T1000 (cell line): ENCODE results near the gene KCNK5.

Experiments used
- DNase-seq: peaks from one replicate; lab custom pipeline; 2025; ENCODE audit warnings: mixed read lengths; lab: John Stamatoyannopoulos, UW

Gene KCNK5

DNA sequence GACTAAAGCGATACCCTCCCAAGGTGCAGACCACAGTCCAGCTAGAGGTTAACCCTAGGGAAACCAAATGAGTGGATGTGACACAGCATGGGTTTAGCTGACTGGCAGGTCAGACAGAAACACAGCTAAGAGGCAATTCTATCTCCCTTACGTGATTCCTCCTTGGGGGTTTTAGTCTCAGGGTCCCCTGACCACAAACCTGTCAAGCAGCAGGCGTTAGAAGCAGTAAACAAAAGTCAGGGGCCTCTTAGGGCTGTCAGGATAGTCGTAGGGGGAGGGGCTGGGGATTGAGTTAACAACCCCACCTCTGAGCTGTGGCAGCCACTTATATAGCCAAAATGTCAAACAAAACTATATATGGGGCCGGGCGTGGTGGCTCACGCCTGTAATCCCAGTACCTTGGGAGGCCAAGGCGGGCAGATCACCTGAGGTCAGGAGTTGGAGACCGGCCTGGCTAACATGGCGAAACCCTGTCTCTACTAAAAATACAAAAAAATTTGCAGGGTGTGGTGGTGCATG is 13.6 kb downstream of the KCNK5 start:
- DNase-seq = no peak

DNA sequence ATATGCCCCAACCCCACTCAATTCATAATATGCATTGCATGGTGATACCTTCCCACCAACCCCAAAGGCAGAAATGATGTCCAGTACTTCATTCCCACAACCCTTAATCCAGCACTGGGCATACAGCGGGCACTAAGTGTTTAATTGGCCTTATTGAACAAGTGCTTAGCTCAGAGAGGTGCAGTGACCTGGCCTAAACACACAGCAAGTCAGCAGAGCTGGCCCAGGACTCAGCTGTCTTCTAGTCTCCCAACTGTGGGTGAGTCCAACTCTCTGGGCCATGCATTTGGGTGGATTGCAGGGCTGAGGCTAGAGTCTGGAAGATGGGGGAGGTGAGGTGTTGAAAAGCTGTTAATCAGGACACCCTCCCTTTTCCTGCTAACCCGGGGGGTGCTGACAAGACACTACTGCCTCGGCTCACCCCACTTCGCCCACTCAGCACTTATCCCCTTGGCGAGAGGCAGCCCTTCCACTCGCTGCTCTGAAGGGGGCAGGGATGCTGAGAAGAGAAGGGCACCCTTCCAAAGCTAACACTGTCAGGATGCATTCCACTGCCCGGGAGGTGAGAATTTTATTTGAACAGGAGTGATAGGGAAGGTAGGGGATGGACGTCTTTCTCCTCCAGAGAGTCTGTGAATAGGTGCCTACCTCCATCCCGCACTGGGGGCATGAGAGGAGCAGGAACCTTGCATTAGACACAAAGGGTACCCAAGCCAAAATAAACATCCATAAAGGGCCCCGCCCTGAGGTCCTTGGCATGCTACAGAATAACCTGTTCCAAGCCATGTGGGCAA is 14.2 kb downstream of the KCNK5 start:
- no peak for DNase-seq

DNA sequence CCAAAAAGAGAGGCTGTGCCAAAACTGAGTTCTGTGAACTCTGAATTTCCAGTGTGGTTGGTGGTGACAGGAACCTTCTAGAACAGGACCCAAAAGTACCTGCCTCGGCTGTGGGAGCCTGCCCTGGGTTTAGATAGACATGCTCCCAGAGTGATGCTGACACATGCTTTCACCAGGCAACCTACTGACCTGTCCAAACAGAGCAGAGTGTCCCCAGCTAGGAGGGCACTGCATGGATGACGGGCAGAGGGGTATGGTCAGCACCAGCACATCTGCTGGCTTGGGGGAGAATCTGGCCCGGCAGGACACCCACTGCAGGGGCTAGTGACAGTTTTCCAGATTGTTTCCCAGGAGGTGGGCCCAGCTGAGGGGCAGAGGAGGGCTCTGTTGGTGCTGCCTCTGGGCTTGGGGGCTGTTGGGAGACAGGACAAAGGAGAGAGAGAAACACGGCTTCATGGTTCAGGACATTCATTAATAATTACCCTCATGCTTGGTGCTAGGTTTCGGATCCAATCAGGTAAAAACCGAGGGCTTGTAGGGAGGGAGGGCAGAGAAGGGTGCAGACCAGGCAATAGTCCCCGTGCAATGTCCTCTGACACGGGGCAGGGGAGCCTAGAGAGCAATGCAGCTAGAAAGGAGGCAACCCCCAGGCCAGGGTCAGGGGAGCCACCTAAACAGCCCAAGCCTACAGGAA is 15.0 kb downstream of the KCNK5 start:
- no peak for DNase-seq

- no peak for DNase-seq
These were observed 15.9 kb downstream of the KCNK5 start for GRCh38 chr6:39213195-39213920.

GRCh38 chr6:39211183-39211582 is 18.1 kb downstream of the KCNK5 start:
- DNase-seq = no peak

DNA sequence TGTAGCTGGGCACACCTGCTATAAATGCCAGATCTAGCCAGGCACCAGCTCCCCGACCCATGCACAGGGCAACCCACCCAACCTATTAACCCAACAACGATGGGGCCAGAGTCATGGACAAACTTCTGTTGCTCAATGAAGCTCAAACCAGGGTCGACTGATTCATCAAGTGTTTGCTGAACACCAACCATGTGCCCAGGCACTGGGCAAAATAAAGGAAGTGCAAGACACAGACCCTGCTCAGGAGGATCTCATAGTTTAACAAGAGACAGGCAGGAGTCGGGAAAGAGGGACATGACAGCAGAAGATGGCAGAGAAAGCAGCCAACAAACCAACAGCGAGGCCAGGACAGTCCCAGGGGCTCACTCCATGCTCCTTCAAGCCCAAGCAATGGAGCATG is 18.8 kb downstream of the KCNK5 start:
- DNase-seq = no peak

DNA sequence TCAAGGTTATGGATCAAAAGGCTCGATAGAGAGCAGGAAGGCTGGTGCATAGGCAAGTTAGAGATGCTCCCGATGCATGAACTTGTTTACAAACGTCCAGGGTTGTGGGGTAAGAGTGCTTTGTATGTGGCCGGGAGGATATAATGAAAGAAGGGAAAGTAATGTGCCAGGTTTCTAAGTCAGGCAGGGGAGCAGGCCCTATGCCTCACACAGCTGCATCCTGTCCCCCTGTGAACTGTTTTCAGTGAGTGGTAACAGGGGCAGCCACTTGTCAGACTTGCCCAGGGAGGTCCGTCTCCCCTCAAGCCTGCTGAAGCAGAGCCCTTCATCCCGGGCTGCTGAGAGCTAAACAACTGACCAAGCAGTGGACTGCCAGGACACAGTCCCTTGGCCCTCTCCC is 19.4 kb downstream of the KCNK5 start:
- DNase-seq = no peak

GRCh38 chr6:39209360-39209811 is 19.9 kb downstream of the KCNK5 start:
- no peak for DNase-seq

- no peak for DNase-seq
These were observed 21.0 kb downstream of the KCNK5 start for GRCh38 chr6:39208223-39208739.

DNA sequence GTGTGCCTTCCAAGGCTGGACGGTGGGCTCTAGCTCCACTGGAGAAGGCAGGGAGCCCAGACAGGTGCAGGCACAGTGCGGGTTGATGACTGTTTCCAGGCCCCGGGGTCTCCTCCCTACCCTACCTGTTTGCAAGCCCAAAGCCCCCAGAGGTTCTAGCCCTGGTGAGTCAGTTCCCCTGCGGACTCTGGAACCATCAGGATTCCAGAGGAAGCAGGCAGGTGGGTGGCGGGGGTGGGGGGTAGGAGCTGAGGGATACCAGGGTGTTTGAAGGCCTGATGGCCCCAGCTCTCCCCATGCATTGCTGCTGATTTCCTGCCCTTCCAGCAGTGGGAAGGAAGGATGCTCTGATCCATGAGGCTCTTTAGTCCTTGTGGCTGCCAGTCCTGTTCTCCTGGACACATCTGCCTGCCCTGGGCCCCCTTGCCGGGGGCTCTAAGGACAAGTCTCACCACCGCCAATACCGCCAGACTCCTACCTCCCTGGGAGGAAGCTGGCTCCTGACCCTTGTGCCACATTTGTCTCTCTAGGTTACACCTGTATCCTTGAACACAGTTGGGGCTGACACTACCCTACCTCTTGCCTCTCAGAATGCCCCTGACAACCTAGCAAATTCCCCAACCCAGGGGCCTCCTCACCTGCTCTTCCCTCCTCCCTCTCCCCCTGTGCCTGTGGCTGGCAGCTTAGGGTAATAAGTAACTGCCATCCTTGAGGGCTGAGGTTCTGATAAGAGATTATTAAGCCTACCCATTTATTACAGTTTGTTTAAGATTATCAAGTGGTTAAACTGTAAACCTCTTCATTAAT is 21.7 kb downstream of the KCNK5 start:
- DNase-seq = no peak

DNA sequence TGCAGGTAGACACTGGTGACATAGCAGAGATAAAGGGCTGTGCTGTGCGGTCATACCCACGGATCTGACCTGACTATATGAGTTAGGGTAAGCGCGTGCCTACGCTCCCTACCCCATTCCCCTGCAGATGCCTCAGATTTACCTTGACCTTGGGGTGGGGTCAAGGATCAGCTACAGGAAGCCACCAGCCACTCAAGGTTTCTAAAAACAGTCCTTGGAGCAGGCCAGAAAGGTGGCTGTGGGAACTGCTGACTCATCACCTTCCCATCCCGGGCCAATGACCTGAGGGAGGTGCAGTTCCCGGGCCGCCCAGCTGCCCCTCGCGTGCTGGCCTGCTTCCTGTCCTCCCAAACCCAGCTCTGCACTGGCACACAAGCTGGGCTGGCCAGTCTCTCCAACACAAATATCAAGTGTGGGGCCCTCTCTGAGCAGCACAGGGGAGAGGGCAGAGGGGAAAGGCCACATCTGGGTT is 23.0 kb downstream of the KCNK5 start:
- no peak for DNase-seq

DNA sequence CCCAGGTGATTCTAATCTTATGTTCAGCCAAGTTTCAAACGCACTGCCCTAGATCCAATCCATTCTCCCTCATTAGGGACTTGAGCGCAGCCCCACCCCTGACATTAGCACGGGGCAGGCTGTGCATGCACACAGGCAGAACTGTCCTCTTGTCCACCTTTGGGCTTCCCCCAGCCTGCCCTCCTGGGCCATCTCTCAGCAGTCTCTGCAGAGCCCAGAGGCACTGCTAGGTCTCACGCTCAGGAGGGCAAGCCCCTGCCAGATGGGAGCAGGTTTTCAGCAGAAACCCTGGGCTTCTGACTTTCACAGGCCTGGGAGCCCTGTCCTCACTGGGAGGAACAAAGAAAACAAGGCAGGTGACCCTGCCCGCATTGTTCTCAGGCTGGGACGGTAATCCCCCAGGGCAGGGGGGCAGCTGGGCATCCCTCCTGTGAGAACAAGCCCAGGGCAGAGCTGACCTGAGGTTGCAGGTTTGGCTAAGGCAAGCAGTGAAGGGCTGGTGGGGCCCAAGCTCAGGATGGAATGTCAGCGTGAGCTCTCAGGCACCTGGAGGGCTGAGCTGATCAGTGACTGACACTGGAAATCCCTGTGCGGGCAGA is 24.5 kb downstream of the KCNK5 start:
- no peak for DNase-seq

GRCh38 chr6:39204160-39204495 is 25.1 kb downstream of the KCNK5 start:
- no peak for DNase-seq

DNA sequence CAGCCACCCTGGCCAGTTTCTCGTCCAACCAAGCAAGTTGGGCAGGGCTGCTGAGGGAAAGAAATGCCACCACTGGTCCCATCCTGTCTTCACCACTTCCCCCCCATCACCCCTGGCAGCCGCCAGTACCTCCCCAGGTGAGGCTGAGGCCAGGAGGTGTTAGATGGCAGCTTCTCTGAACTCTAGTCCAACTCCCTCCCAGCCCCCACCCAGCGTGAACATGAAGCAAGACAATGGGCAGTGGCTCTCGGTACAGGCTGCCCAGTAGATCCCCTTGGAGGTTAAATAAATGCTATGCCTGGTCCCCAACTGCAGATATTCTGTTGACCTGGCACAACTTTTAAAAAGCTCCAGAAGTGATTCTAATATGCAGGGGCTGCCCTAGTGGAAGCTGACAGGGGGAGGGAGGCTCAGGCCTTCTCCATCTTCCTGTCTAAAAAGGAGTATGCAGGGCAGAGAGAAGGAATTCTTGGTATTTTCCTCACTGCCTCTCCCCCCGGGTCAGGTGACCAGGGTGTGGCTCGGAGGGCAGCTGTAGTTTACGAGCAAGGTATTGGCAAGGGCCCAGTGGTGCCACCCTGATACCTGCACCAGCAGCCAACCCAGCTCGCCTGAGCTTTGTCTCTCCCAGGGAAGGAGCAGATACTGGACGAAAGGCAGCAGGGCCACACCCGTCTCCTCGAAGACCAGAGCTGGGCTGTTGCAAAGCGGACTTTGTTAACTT is 25.7 kb downstream of the KCNK5 start:
- DNase-seq = no peak

DNA sequence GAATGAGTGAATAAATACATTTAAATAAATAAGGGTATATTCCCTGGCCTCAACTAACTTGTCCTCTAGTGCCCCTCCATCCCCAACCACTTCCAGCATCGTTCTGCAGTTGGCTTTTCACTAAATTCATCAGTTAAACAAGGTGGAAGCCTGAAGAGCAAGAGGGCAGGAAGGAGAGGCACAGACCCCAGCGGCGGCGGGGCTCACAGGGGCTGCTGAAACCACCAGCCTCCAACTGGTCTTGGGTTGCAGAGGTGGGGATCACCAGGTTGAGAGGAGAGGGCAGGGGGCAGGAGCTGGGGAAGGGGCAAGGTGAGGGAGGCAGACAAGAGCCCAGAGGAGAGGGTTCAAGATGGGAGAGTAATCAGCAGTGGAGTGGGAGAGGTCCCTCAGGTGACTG is 27.1 kb downstream of the KCNK5 start:
- no peak for DNase-seq

DNA sequence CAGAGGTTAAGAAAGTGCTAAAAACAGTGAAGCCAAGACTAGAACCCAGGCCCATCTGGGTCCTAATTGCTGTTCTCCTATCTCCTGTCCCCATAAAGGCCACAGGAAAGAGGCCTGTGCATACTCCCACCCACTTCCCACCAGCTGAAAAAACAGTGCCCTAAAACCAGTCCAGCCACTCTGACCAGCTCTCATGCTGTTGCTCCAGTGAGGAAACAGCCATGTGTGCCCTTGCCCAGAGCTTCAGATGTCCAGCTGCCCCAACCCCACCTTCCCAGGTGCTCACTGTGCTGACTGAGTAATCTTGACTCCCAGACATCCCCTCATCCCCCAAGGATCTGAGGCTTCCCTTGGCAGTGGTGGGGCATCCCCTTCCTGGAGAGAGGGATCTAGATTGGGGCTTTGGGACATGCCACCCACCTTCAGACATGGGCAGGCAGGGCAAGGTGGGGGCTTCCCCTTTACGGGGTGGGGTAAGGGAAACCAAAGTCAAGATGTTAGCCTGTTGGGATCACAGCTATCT is 28.7 kb downstream of the KCNK5 start:
- no peak for DNase-seq

GRCh38 chr6:39199976-39200375 is 29.3 kb downstream of the KCNK5 start:
- no peak for DNase-seq

- DNase-seq = no peak
These were observed 29.9 kb downstream of the KCNK5 start for GRCh38 chr6:39199231-39199940.

- no peak for DNase-seq
These were observed 30.7 kb downstream of the KCNK5 start for GRCh38 chr6:39198528-39198927.
